GM12864 (cell line): ENCODE measurements around the gene SLC4A5.

Experiments
- DNase-seq: peaks from one replicate; pipeline ENCODE4 v3.0.0-alpha.2; 2011; ENCODE audit warnings: low read depth
- H3K4me3 ChIP-seq: 2 replicates; pipeline ENCODE4 v1.5.1; 2011; ENCODE audit warnings: mild to moderate bottlenecking, low read depth, low read length, control low read depth
- CTCF ChIP-seq: IDR thresholded peaks from 2 replicates; pipeline ENCODE4 v1.5.1; 2011; ENCODE audit warnings: low read depth, mild to moderate bottlenecking, moderate library complexity, low read length, control low read depth, inconsistent platforms; ENCODE audit errors: missing control alignments

The SLC4A5 gene

DNA sequence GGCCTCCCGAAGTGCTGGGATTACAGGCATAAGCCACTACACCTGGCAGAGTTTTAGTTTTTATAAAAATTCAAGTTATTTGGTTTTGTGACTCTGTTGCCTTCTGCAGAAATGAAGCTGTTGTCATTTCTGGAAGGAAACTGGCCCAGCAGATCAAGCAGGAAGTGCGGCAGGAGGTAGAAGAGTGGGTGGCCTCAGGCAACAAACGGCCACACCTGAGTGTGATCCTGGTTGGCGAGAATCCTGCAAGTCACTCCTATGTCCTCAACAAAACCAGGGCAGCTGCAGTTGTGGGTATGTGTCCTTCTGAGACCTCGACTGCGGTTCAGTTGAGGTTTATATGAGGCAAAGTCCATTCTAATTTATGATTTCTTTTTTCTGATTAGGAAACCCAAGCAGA, 137.6 kb downstream of the SLC4A5 start:
- no peak for DNase-seq
- TF ChIP-seq CTCF, result no peak
- H3K4me3 ChIP-seq, result no peak overlapping the region; the same call in 1 of the 2 replicates

- DNase-seq, result no peak
- TF ChIP-seq CTCF, result no peak
- H3K4me3 ChIP-seq, result no peak overlapping the region
Observed at GRCh38 chr2:74205113-74205512, 138.1 kb downstream of the SLC4A5 start.

DNA sequence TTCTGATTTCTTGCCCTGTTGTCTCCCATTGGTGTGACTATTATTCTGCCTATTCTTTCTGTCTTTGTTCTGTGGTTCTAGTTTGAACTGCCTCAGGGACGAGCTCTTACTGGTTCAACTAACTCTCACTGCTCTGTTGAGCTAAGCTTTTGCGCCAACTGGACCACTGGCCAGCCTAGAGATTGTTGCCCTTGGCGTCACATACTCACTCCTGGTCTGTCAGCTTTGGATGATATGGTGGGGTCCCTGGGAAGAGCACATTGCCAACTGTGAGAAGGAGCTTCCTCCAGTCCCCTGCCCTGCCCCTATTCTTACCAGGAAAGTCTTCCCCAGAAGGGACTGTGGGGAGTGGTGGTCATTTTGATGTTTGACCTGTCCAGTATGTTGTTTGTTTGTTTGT, 138.8 kb downstream of the SLC4A5 start:
- no peak for TF ChIP-seq CTCF
- H3K4me3 ChIP-seq, result no peak overlapping the region; the same call in none of the 2 replicates
- no peak for DNase-seq

- peak overlapping the region; percentile 30; the same call in 1 of the 2 replicates for H3K4me3 ChIP-seq
- TF ChIP-seq CTCF, result no peak
- no peak for DNase-seq
Observed at GRCh38 chr2:74201596-74201995, 141.6 kb downstream of the SLC4A5 start.

GRCh38 chr2:74201196-74201595, 142.0 kb downstream of the SLC4A5 start:
- H3K4me3 ChIP-seq, result peak overlapping the region; percentile 31; the same call in 1 of the 2 replicates
- no peak for TF ChIP-seq CTCF
- no peak for DNase-seq

GRCh38 chr2:74199871-74200305, 143.3 kb downstream of the SLC4A5 start:
- DNase-seq, result no peak
- no peak for TF ChIP-seq CTCF
- peak overlapping the region; percentile 92 for H3K4me3 ChIP-seq

GRCh38 chr2:74199275-74199701, 143.9 kb downstream of the SLC4A5 start:
- H3K4me3 ChIP-seq, result peak overlapping the region; percentile 92
- no peak for TF ChIP-seq CTCF
- DNase-seq, result no peak
